B cell (primary cell): ENCODE measurements around the gene NUP98.

Source experiments
- EZH2 ChIP-seq: IDR thresholded peaks from 2 replicates; pipeline ENCODE4 v1.6.1; 2012; ENCODE audit warnings: borderline replicate concordance, low read depth, mild to moderate bottlenecking, moderate library complexity, low read length; ENCODE audit not compliant: insufficient read depth, poor library complexity, severe bottlenecking
- TF ChIP-seq, protein P1 (sequence below): fragments of 200-600 bp; IDR thresholded peaks from one replicate; pipeline ENCODE4 v1.8.0; 2022; ENCODE audit warnings: antibody characterized with exemption, mild to moderate bottlenecking

- TF ChIP-seq, protein P1, sequence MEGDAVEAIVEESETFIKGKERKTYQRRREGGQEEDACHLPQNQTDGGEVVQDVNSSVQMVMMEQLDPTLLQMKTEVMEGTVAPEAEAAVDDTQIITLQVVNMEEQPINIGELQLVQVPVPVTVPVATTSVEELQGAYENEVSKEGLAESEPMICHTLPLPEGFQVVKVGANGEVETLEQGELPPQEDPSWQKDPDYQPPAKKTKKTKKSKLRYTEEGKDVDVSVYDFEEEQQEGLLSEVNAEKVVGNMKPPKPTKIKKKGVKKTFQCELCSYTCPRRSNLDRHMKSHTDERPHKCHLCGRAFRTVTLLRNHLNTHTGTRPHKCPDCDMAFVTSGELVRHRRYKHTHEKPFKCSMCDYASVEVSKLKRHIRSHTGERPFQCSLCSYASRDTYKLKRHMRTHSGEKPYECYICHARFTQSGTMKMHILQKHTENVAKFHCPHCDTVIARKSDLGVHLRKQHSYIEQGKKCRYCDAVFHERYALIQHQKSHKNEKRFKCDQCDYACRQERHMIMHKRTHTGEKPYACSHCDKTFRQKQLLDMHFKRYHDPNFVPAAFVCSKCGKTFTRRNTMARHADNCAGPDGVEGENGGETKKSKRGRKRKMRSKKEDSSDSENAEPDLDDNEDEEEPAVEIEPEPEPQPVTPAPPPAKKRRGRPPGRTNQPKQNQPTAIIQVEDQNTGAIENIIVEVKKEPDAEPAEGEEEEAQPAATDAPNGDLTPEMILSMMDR, result no peak
- TF ChIP-seq EZH2, result no peak
Measured at GRCh38 chr11:3835751-3836150, 38.4 kb upstream of the NUP98 start.
